ENCODE data around the gene SKAP1. TPM values are rescaled to one million over a fixed set of nuclear protein-coding genes. Genes with fewer than 3 reads are reported as not detected.

SKAP1 gene
- total RNA-seq, 1 donor from 2014 or later, result not detected

DNA sequence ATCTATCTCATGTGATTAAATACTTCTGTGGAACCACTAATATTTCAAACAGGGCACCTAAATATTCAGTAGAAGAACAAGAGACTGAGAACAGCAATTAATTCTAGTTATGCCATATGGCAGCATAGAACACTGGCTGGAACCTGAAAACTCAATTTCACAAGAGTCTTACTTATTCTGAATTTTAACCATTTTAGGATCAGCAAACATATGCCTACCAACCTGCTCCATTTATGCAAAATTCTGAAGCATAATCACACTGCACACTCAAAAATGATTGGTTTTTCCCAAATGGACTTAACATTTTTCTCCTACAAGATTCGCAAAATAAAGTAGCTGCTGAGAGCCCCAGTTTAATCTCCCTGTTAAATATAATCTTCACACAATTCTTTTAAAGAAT, 43.2 kb downstream of the SKAP1 start:
- FAIRE-seq, result no peak
- no peak overlapping the region for H3K9ac ChIP-seq (ENCODE audit: low read length)
- Mint-ChIP-seq H3K9me3 (ENCODE audit: unreplicated experiment) (peaks cover 7% of the 10 kb centered on the region), H3K36me3 (ENCODE audit: low read depth, unreplicated experiment) (no peaks in the 10 kb centered on the region), H3K4me3 (ENCODE audit: unreplicated experiment) (no peak overlapping the region), H3K27ac (ENCODE audit: unreplicated experiment) (no peak overlapping the region), H3K27me3 (ENCODE audit: low read depth, unreplicated experiment) (peaks cover 40% of the 10 kb centered on the region), H3K4me1 (ENCODE audit: low read depth, unreplicated experiment) (no peaks in the 10 kb centered on the region)
- no peaks in the 10 kb centered on the region for H4K20me1 ChIP-seq (ENCODE audit: insufficient read depth, low read length)
- no peaks in the 10 kb centered on the region for H3K9me3 ChIP-seq (ENCODE audit: insufficient read depth, low read depth, low read length)
- DNase-seq (ENCODE audit: low read depth), result no peak
- H3K4me3 ChIP-seq (ENCODE audit: insufficient read depth, low read depth, low read length), result no peak overlapping the region
- no peak overlapping the region for H3K27ac ChIP-seq (ENCODE audit: low read depth, low read length)
- H2AFZ ChIP-seq (ENCODE audit: low read depth, low read length), result no peak overlapping the region
- peaks cover 52% of the 10 kb centered on the region for H3K27me3 ChIP-seq (ENCODE audit: insufficient read depth, low read length)
- no peaks in the 10 kb centered on the region for H3K79me2 ChIP-seq (ENCODE audit: insufficient read depth, low read length)
- no peak overlapping the region for H3K4me2 ChIP-seq (ENCODE audit: low read length)
- TF ChIP-seq, protein P1, sequence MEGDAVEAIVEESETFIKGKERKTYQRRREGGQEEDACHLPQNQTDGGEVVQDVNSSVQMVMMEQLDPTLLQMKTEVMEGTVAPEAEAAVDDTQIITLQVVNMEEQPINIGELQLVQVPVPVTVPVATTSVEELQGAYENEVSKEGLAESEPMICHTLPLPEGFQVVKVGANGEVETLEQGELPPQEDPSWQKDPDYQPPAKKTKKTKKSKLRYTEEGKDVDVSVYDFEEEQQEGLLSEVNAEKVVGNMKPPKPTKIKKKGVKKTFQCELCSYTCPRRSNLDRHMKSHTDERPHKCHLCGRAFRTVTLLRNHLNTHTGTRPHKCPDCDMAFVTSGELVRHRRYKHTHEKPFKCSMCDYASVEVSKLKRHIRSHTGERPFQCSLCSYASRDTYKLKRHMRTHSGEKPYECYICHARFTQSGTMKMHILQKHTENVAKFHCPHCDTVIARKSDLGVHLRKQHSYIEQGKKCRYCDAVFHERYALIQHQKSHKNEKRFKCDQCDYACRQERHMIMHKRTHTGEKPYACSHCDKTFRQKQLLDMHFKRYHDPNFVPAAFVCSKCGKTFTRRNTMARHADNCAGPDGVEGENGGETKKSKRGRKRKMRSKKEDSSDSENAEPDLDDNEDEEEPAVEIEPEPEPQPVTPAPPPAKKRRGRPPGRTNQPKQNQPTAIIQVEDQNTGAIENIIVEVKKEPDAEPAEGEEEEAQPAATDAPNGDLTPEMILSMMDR (IDR thresholded peaks at IDR 0.05; ENCODE audit: insufficient read depth, low read depth, low read length), result no peak
- no peak for TF ChIP-seq EZH2 (IDR thresholded peaks at IDR 0.05; ENCODE audit: insufficient read depth, low read length)
- H3K4me1 ChIP-seq (ENCODE audit: insufficient read depth, low read length), result no peaks in the 10 kb centered on the region
- no peaks in the 10 kb centered on the region for H3K36me3 ChIP-seq (ENCODE audit: insufficient read depth, low read length)

DNA sequence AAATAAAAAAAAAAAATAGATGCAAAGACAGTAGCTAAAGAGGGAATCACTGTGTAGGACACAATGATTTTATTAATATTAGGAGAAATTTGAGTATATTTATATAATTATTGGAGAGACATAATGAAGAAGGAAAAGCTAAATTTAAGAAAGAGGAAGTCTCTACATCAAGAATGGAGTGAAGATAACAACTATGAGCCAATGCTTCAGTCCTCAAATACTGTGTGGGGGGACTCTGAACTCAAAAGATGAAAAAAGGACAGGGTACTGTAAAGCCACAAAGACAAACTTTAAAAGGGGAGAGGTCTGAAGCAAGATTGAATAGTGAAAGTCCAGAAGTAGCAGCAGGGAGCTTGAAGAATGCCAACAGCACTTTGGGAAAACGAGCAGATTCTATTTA, 44.7 kb downstream of the SKAP1 start:
- H3K4me1 Mint-ChIP-seq (ENCODE audit: low read depth, unreplicated experiment), result no peaks in the 10 kb centered on the region
- Histone ChIP-seq H3K79me2 (ENCODE audit: insufficient read depth, low read length) (no peaks in the 10 kb centered on the region), H3K27me3 (ENCODE audit: insufficient read depth, low read length) (peaks cover 46% of the 10 kb centered on the region), H3K9ac (ENCODE audit: low read length) (no peak overlapping the region), H3K4me2 (ENCODE audit: low read length) (no peak overlapping the region), H3K4me3 (ENCODE audit: insufficient read depth, low read depth, low read length) (no peak overlapping the region), H2AFZ (ENCODE audit: low read depth, low read length) (no peak overlapping the region), H3K4me1 (ENCODE audit: insufficient read depth, low read length) (no peaks in the 10 kb centered on the region), H3K27ac (ENCODE audit: low read depth, low read length) (no peak overlapping the region), H3K36me3 (ENCODE audit: insufficient read depth, low read length) (no peaks in the 10 kb centered on the region), H3K9me3 (ENCODE audit: insufficient read depth, low read depth, low read length) (no peaks in the 10 kb centered on the region), H4K20me1 (ENCODE audit: insufficient read depth, low read length) (no peaks in the 10 kb centered on the region)
- no peak overlapping the region for H3K27ac Mint-ChIP-seq (ENCODE audit: unreplicated experiment)
- H3K36me3 Mint-ChIP-seq (ENCODE audit: low read depth, unreplicated experiment), result no peaks in the 10 kb centered on the region
- TF ChIP-seq, protein P1 (IDR thresholded peaks at IDR 0.05; ENCODE audit: insufficient read depth, low read depth, low read length), result no peak
- TF ChIP-seq EZH2 (IDR thresholded peaks at IDR 0.05; ENCODE audit: insufficient read depth, low read length), result no peak
- peaks cover 10% of the 10 kb centered on the region for H3K9me3 Mint-ChIP-seq (ENCODE audit: unreplicated experiment)
- FAIRE-seq (no peak), DNase-seq (ENCODE audit: low read depth) (no peak)
- no peak overlapping the region for H3K4me3 Mint-ChIP-seq (ENCODE audit: unreplicated experiment)
- peaks cover 41% of the 10 kb centered on the region for H3K27me3 Mint-ChIP-seq (ENCODE audit: low read depth, unreplicated experiment)

DNA sequence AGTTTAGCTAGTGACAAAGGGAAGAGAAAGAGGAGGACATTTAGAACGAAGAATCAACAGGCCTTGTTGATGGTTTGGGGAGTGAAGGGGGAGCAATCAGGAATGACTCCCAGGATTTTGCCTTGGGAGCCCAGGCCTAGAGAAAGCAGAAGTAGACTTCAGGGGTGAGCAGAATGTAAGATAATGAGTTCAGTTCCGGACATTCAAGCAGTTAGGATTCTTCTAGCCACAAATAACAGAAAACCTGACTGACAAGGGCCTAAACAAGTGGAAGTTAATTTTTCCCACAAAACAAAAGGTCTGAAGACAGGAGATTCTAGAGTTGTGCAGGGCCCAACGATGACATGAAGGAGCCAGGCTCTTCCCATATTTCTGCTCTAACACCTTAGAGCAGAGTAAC, 45.9 kb downstream of the SKAP1 start:
- Histone ChIP-seq H2AFZ (ENCODE audit: low read depth, low read length) (no peak overlapping the region), H3K27me3 (ENCODE audit: insufficient read depth, low read length) (peaks cover 43% of the 10 kb centered on the region), H3K79me2 (ENCODE audit: insufficient read depth, low read length) (no peaks in the 10 kb centered on the region), H3K9ac (ENCODE audit: low read length) (no peak overlapping the region), H3K27ac (ENCODE audit: low read depth, low read length) (no peak overlapping the region), H3K36me3 (ENCODE audit: insufficient read depth, low read length) (no peaks in the 10 kb centered on the region), H3K4me3 (ENCODE audit: insufficient read depth, low read depth, low read length) (no peak overlapping the region), H3K4me1 (ENCODE audit: insufficient read depth, low read length) (no peaks in the 10 kb centered on the region), H4K20me1 (ENCODE audit: insufficient read depth, low read length) (no peaks in the 10 kb centered on the region), H3K4me2 (ENCODE audit: low read length) (no peak overlapping the region), H3K9me3 (ENCODE audit: insufficient read depth, low read depth, low read length) (no peaks in the 10 kb centered on the region)
- H3K36me3 Mint-ChIP-seq (ENCODE audit: low read depth, unreplicated experiment), result no peaks in the 10 kb centered on the region
- peaks cover 40% of the 10 kb centered on the region for H3K27me3 Mint-ChIP-seq (ENCODE audit: low read depth, unreplicated experiment)
- no peak overlapping the region for H3K4me3 Mint-ChIP-seq (ENCODE audit: unreplicated experiment)
- H3K27ac Mint-ChIP-seq (ENCODE audit: unreplicated experiment), result no peak overlapping the region
- TF ChIP-seq, protein P1 (IDR thresholded peaks at IDR 0.05; ENCODE audit: insufficient read depth, low read depth, low read length), result no peak
- FAIRE-seq, result no peak
- no peak for DNase-seq (ENCODE audit: low read depth)
- no peaks in the 10 kb centered on the region for H3K4me1 Mint-ChIP-seq (ENCODE audit: low read depth, unreplicated experiment)
- peaks cover 10% of the 10 kb centered on the region for H3K9me3 Mint-ChIP-seq (ENCODE audit: unreplicated experiment)
